ENCODE results near the gene PRKAG2.

DNA sequence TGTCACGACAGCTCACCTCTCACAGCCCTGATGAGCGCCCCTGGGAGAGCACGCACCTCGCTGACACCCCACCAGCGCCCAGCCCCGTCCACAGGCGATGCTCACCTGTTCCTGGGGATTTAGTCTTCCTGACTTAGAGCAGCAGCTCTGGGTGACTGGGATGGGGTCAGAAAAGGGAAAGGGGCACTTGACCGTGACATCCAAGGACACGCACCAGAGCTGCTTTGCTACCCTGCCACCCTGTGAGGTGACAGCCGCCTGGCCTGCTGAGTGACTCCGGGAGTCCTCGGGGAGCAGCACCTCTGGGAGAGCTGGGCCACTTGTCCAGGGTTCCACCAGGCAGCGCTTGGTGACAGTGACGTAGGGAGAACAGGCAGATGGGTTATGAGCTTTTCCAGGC lies 148.2 kb downstream of the PRKAG2 start:
- TF ChIP-seq POLR2A (IDR thresholded peaks at IDR 0.05; ENCODE audit: low read length) (no peak), GATA1 (IDR thresholded peaks at IDR 0.05; ENCODE audit: low read depth, low read length) (no peak)
